Ramos (cell line): Measurements from ENCODE around the gene CLCN1.
"Not testable (repeated sequence)": the region's sequence is repeated elsewhere in the genome, so short reads cannot be mapped to it uniquely, and the experiment has no call there.

ENCODE experiments used
- in situ Hi-C: fragments of 300-500 bp; cut with MboI; formaldehyde crosslinking; loops from one replicate; pipeline ENCODE4 v1.14.3; 2022; ENCODE audit warnings: low sequenced_read_pairs; ENCODE audit not compliant: unreplicated experiment

The CLCN1 gene

DNA sequence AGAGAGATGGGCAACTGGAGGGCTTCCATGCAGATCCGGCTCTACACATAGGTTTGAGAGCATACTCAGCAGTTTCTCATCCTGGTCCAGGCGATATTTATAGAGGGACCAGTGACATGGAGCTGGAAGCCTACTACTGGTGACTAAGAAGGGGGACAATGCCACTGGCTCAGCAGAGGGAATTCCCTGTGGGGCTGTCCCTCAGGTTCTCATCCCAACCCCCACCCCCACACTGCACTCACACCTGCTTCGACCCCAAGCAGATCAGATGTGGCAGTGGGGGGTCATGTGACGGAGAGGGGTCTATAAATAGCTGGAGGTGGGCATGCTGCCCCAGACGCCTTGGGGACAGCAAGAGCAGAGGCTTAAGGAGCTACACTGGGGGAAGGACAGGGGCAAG lies at the start of gene CLCN1:
TSS of gene CLCN1 (plus strand) at position 336 of the 400 bp plus-strand sequence. CDS start 102 bp downstream, outside the sequence.
- in situ Hi-C loops = no loop called here

DNA sequence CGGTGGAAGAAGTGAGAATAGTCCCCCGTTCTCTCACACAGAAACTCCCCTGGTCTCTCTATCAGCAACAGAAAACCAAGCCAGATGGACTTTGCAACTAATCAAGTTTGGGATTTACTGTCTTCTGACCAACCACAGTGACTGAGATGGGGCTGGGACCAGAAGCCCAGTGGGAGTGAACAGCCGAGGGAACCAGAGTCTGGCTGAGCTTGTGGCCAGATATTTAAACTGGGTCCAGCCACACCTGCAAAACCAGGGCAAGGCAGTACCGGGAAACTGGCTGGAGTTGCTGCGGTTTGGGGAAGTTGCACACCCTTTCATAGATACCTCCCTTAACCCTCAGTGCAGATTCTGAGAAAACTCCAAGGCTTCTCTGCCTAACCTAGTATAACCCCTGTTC lies 46.7 kb upstream of the CLCN1 start:
- in situ Hi-C loops = no loop called here

DNA sequence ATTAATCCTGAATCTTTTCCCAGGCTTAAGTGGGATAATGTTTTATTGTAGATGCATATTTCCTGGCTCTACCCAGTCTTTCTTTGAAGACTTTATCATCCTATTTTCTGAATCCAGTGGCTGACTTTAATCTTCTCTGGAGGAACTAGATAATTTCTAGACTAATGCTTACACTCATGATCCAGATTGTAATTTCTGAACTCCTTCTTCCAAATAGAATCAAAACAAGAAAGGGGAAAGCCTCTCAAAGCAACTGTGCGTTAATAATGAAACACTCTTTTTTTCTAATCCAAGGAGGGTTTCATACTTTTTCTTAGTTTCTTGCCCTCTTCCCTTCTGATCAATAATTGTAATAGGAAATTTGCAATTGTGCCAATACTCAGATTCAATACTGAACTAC lies 44.7 kb upstream of the CLCN1 start:
- in situ Hi-C loops = no loop called here

DNA sequence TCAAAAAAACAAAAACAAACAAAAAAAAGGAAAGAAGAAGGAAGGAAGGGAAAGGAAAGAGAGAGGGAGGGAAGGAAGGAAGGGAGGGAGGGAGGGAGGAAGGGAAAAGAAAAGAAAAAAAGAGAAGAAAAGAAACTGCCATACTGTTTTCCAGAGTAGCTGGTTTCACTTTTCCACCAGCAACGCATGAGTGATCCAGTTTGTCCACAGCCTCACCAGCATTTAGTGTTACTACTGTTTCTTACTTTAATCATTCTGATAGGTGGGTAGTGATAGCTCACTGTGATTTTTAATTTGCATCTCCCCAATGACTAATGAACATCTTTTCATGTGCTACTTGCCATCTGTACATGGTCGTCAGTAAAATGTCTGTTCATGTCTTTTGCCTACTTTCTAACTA lies 43.0 kb upstream of the CLCN1 start:
- in situ Hi-C loops = no loop called here

DNA sequence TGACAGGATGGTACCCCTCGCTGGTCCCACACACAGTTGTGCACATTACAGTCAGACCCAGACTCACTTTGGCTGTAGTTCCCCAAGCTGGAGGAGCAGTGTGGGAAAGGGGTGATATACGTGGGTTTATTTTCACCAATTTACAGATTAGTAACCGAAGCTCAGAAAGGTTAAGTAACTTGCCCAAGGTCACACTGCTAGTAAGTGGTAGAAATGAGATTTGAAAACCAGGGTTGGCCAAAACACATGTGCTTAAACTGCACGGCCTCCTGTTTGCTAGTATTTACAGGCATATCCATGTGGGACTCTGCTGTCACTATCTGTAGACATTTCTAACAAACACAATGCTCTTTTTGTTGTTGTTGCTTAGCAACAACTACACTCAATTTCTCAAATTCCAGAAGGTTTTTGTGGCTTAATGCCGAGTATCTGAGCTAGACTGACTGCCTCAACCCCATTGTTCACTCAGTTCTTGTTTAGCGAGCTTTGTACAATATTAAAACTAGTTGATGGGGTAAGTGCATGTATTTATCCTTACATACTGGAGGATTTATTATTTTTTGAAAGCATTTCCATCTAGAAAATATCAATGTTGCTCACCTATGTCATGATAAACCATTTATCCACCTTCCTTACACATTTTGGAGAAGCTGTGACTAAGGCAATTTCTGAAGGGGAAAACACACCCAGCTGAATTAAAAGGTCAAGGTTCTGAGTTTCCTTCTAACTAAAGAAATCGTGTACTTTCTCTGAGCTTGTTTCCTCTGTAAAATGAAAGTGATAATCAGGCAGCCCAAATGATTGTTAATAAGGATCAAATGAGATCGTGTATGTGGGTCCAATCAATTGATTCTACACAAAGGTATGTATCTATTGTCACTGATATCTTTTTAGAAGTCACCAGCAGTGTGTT lies 36.5 kb upstream of the CLCN1 start:
- in situ Hi-C loops = no loop called here

DNA sequence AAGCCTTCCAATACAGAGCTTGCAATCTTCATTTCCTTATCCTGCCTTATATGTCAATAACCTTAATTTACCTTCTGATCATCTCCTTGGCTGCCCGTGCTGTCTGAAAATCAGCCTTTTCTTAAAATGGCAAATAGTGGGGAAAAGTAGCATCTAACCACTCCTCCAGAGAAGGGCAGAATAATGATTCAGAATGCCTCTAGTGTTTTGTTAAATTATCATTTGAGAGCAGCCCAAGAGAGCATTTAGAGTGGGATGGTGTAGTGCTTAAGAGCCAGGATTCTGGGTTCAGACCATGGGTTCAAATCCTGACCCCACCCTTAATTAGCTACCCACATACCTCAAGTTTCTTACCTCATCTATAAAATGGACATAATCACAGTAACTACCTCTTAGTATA lies 35.8 kb upstream of the CLCN1 start:
- in situ Hi-C loops = no loop called here

DNA sequence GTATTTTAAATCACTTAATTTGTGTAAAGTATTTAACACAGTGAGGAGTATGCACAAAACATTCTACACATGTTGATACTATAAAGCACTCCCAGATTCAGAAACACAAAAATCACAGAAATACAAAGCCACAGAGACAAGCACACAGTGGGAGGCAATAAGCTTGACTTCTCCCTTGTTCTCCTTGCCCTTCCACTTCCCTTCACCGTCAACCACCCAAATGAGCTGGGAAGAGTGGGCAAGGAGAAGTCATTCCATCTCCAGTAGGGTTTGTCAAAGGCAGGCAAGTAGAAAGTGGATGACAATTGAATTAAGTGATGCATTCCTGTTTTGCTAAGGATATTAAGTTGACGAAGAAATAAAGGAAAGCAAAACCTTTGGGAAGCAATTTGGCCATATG lies 35.3 kb upstream of the CLCN1 start:
- in situ Hi-C loops = no loop called here

DNA sequence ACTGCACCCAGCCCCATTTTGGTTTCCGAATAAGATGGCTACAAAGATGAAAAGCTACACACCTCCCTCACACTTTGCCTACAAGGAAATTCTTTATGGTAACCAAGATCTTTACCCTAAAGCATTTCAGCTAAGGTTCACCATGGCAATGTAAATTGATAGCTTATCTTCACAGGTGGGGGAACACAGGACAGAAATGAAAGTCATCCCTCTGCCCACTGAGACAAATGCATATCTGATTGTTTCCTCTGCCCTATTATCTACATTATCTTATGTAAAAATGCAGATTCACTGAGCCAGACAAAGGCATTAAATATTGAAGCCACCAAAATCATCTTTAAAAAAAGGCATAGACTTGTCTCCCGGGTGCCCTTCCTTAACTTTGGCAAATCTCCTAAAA lies 34.4 kb upstream of the CLCN1 start:
- in situ Hi-C loops = no loop called here

DNA sequence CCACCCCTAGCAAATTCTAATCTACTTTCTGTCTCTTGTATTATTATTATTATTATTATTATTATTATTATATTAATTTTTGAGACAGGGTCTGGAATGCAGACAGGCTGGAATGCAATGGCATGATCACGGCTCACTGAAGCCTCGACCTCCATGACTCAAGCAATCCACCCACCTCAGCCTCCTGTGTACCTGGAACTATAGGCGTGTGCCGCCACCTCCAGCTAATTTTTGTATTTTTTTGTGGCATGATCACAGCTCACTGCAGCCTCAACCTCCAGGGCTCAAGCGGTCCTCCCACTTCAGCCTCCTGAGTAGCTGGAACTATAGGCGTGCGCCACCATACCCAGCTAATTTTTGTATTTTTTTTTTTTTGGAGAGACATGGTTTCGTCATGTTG lies 33.8 kb upstream of the CLCN1 start:
- in situ Hi-C loops = no loop called here

DNA sequence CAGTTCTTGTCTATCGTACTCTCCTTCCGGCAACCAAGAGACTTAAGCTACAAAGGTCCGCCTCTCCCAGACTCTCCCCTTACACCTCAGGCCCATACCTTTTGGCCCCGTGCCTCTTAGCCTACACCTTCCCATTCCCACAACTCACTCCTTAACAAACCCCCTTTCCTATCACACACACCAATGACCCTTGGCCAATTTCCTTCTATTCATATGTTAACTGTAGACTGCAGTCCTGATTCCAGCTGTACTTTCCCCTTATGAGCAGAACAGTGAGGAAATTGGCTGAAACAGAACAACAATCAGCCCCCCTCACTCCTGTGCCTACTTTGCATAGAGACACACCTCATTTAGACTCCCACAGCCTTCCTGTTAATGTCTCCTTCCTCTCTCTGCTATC lies 32.5 kb upstream of the CLCN1 start:
- in situ Hi-C loops = no loop called here

DNA sequence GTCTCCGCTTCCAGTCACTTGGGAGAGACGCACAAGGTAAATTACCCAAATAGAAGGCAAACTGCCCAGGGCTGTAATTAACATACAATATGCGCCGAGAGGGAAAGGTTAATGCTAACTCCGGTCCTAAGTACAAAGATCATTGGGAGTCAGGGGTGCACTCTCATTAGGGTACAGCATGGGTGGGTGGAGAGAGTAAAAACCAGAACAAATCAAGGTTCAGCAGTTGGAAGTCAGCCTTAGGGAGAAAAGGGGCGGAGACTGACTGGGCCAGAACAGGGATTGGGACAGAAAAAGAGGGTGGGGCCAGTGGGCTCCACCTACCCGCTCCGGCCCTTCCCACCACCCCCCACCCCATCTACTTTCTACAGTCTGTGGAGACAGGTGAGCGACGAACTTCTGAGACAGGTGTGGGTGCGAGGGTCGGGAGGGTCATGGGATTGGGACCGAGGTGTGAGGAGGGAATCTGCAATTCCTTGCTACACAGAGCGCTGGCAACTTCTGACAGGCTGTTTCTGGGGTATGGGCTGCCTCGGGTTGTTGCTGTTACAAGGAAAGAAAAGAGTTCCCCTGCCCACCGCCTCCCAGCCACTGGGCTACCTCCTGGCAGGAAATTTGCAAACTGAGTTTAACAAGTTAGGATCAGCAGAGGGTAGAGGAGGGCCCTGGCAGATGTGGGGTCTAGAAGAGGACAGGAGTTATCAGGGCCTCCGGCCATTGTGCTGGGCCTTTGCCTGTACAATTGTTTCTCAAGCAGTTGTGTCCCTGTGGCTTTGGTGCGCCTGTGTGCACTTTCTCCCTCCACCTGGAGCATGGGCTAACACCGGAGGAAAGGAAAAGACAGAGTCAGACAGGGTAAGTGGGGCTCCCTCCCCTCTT lies 31.1 kb upstream of the CLCN1 start, which contains the start of gene TMEM139:
TSS of gene TMEM139 (plus strand) at position 368 of the 879 bp plus-strand sequence. CDS start 1,000 bp downstream, outside the sequence.
- in situ Hi-C loops = no loop called here

DNA sequence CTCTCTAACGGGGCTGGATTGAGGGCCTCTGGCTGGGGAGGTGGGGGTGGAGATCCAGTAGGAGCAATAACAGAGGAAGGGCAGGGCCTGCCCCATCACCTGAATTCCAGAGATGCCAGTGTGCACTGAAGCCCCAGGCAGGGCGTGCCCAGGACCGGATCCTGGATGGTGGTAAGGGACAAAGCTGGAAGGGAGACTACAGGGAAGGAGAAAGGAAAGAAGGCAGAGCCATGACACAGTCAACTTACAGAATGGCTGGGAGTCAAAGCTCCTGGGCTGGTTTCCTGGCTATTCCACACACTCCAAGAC lies 30.5 kb upstream of the CLCN1 start:
- in situ Hi-C loops = no loop called here

DNA sequence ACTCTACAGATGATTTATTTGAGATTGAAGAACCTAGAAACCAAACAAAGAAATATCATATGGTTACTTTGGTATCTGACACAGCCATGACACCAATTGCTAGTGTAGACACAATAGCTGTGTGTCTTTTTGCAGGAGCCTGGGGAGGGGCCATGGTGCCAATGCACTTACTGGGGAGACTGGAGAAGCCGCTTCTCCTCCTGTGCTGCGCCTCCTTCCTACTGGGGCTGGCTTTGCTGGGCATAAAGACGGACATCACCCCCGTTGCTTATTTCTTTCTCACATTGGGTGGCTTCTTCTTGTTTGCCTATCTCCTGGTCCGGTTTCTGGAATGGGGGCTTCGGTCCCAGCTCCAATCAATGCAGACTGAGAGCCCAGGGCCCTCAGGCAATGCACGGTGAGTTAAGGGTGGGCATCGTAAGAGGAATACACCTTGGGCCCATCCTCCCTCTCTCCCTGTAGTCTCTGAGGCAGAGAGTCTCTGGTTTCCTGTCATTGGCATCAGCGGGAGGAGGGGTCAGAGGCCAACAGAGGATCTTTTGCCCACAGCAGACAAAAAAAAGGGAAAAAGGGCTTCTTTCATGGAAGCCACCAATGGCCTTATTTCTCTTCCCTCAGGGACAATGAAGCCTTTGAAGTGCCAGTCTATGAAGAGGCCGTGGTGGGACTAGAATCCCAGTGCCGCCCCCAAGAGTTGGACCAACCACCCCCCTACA lies 29.9 kb upstream of the CLCN1 start:
- in situ Hi-C loops = no loop called here

DNA sequence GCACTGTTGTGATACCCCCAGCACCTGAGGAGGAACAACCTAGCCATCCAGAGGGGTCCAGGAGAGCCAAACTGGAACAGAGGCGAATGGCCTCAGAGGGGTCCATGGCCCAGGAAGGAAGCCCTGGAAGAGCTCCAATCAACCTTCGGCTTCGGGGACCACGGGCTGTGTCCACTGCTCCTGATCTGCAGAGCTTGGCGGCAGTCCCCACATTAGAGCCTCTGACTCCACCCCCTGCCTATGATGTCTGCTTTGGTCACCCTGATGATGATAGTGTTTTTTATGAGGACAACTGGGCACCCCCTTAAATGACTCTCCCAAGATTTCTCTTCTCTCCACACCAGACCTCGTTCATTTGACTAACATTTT lies 29.4 kb upstream of the CLCN1 start:
- in situ Hi-C loops = no loop called here

DNA sequence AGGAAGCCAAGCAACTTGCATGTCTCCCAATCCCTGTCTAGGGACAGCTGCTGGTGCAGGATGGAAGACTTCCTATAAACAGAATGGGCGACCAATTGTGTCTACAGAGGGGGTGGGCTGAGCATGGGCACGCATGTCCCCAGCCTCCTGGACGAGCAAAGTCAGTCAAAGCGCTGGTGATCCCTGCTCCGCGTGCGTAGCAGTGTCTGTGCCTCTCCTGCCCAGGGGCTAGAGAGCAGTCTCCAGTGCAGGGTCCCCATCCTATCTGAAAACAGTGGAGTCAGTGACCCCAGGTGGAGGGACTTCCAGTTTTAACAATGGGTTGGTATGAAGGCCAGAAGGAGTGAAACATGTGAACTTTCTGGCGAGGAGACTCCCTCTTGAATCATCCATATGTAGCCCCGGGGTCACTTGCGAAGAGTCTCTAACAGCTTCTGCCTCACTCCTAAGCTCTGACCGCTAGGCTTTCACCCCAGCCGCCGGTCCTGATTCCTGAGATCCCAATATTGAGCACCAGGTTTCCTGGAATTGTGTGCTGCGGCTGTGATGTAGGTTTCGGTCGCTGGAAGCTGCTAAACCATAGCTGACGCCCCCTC lies 28.5 kb upstream of the CLCN1 start:
- in situ Hi-C loops = no loop called here

DNA sequence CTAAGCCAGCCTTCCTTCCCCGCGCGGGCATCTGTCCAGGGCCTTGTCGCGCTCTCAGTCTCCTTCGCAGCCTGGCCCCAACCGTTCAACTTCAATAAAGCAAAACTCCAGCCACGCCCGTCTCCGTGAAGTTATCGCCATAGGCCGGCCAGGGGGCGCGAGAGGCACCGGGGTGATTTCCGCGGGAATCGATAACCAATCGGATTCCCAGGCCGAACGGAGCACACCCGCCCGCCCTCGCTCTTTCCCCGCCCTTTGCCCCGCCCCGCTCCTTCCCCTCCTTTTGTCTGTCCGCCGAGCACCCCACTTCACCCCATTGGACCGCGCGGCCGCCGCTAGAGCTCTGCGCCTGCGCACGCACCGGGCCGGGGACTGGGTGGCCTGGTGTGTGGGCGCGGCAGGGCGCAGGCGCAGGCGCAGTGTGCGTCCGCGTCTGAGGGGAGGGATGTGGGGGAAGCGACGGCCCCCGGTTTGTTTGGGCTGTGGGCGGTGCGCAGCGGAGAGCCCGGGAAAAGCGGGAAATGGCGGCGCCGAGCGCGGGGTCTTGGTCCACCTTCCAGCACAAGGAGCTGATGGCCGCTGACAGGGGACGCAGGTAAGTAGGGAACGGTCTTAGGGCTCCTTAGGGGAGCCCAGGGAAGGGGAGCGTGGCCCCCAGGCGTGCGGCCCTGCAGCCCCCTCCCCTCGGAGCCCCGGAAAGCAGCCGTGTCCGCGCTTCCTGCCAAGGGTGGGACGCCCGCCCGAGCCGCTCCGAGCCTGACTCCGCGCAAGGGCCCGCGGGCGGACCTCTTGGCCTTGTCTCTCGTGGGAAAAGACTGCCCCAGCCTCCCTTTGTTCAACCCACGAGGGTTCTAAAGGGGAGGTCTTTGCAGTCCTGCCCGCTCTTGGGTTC lies 27.7 kb upstream of the CLCN1 start, which contains the start of gene CASP2:
TSS of gene CASP2 (plus strand) at position 417 of the 892 bp plus-strand sequence. CDS start at position 522, 105 bp downstream.
- in situ Hi-C loops = no loop called here

DNA sequence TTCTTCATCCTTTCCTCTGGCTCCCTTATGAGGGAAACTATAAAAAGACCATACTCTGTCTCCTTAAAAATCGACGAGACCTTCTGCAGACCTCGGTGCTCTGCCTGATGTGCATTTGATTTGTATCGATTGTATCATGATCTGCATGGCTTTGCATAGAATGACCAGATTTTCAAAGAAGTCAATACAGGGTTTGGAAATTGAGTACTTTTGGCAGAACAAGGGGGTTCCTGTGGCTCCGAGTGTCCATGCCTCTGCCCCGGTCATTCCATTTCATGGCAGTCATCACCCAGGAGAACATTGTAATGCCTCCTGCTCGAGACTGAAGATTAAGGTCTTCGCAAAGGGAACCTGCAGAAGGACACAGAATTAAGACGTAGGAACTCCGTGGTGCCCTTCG lies 27.1 kb upstream of the CLCN1 start:
- in situ Hi-C loops = no loop called here

DNA sequence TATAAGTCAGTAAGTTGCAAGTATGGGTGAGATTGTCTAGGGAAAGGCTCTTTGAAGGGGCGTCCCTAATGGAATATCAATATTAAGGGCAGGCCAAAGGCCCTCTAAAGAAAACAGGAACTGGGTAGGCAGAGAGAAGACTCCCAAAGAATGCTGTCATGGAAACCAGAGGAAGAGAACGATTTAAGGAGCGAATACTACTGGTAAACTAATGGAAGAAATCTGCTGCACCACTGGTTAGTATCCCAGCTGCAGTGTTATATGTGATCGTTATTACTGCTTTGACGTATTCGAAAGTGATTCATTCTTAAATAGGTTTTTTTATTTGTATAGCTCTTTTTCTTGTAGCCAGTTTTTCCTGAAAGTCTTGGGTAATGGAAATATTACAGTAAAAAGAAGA lies 26.5 kb upstream of the CLCN1 start:
- in situ Hi-C loops = no loop called here

DNA sequence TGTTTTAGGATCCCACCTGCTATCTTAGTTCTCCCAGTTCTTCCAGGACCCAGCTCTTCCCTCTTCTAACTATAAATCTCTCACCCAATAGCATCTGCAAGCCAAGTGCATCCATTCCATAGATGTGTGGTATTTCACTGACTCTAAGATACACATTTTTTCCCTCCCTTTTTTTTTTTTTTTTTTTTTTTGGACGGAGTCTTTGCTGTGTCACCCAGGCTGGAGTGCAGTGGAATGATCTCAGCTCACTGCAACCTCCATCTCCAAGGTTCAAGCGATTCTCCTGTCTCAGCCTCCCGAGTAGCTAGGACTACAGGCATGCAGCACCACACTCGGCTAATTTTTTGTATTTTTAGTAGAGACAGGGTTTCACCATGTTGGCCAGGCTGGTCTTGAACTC lies 26.0 kb upstream of the CLCN1 start:
- in situ Hi-C loops = not testable (repeated sequence)
